Astrocyte of the spinal cord (primary cell): Measurements from ENCODE around the gene ZNF648.

Source experiments
- DNase-seq: peaks from one replicate; pipeline ENCODE4 v3.0.0; 2011; ENCODE audit warnings: low read depth, low spot score
- H3K4me3 ChIP-seq: 2 replicates; pipeline ENCODE4 v1.5.1; 2011; ENCODE audit warnings: low read depth, mild to moderate bottlenecking, low read length, moderate library complexity
- in situ Hi-C: cut with HindIII; loops from 2 replicates; pipeline ENCODE4 v1.10.0; 2017; ENCODE audit warnings: low sequenced_read_pairs
- TF ChIP-seq, protein P1 (sequence below): IDR thresholded peaks from 2 replicates; pipeline ENCODE4 v1.5.1; 2012; ENCODE audit warnings: low read depth, mild to moderate bottlenecking, low read length, inconsistent platforms

ZNF648 gene, protein sequence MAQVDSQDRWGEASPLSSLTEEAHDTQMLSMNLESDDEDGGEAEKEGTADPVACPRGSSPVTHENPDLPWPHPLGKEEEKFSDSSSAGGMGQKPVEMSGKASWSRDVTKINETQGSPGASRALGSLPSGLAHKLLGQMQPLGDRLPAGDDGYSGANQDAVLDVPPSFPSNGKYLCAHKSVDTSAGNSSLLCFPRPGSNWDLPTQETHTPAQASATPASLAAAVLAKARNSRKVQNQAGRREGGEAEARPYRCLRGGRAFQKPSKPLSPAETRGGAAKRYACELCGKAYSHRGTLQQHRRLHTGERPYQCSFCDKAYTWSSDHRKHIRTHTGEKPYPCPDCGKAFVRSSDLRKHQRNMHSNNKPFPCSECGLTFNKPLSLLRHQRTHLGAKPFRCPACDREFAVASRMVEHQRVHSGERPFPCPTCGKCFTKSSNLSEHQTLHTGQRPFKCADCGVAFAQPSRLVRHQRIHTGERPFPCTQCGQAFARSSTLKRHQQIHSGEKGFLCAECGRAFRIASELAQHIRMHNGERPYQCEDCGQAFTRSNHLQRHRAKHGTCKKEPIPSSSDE

DNA sequence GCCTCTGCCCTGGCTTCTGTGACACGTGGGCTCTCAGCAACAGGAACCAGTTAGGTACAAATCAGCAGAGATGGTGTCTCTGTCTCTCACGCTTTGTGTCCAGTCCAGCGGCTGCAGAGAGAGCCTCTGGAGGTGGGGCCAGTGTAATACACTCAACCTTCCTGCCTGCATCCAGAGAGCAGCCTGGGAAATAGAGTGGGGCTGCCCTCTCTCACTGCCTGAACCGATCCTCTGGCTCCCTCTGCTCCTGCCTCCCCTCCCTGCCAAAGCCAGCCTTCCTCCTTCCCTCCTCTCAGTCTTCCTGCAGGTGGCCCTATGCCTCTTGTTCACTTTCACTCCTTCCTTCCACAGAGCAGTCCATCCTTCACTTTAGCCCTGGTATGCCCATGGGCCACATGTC lies at the start of gene ZNF648:
ZNF648 (minus strand) TSS at position 119 of the 400 bp plus-strand sequence. CDS start 3,702 bp downstream, outside the sequence.
- H3K4me3 ChIP-seq, result no peak within 1 kb of the TSS
- in situ Hi-C loops, result no loop called here
- TF ChIP-seq, protein P1, sequence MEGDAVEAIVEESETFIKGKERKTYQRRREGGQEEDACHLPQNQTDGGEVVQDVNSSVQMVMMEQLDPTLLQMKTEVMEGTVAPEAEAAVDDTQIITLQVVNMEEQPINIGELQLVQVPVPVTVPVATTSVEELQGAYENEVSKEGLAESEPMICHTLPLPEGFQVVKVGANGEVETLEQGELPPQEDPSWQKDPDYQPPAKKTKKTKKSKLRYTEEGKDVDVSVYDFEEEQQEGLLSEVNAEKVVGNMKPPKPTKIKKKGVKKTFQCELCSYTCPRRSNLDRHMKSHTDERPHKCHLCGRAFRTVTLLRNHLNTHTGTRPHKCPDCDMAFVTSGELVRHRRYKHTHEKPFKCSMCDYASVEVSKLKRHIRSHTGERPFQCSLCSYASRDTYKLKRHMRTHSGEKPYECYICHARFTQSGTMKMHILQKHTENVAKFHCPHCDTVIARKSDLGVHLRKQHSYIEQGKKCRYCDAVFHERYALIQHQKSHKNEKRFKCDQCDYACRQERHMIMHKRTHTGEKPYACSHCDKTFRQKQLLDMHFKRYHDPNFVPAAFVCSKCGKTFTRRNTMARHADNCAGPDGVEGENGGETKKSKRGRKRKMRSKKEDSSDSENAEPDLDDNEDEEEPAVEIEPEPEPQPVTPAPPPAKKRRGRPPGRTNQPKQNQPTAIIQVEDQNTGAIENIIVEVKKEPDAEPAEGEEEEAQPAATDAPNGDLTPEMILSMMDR, result no peak
- DNase-seq, result no peak

DNA sequence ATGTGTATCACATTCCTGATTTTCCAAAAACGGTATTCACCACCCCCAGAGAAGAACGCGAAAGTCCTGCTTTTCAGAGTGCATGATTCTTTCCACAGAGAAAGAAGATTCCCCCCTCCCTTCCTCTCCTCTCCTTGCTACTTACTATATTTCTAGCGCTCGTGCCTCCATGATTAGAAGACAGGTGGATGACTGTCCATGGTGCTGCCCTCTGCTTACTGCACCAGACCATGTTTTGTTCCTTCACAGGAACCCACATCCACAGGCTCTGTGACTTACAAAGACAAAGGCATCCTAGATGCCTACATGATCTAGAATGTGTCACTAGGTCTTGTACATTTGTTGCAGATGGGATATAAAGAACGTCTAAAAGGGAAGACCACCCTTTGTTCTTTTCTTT lies 49.1 kb upstream of the ZNF648 start:
- no peak for DNase-seq
- in situ Hi-C loops, result no loop called here
- H3K4me3 ChIP-seq, result no peak overlapping the region
- TF ChIP-seq, protein P1, result no peak

DNA sequence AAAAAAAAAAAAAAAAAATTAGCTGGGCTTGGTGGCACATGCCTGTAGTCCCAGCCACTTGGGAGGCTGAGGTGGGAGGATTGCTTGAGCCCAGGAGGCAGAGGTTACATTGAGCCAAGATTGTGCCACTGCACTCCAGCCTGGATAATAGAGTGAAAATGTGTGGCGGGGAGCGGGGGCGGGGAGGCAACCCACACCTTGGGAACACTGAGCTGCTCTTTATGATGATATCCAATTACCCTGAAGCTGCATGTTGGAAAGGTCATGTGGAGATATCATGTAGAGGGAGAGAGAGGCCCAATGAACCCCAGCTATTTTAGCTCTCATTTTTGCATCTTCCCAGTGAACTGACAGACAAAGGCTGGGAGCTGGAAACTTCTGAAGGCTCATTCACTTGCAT lies 48.3 kb upstream of the ZNF648 start:
- in situ Hi-C loops, result no loop called here
- no peak for DNase-seq
- TF ChIP-seq, protein P1, result no peak
- H3K4me3 ChIP-seq, result no peak overlapping the region

DNA sequence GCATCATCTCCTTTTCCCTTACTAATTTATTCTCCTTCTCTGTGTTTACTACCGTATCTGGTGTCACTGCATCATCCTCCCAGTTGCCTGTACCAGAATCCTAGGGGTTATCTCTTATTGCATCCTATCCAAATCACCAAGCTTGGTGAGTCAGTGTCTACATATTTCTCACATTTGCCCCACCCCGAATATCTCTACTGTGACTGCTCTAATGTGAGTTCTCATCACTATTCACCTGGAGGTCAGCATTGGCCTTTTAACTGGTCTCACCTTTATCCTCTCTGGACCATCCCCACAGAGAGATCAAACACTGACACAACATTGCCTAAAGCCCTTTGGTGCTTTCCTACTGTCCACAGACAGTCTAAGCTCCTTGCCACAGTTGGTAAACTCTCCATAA lies 45.7 kb upstream of the ZNF648 start:
- no peak for DNase-seq
- H3K4me3 ChIP-seq, result no peak overlapping the region
- in situ Hi-C loops, result no loop called here
- TF ChIP-seq, protein P1, result no peak

DNA sequence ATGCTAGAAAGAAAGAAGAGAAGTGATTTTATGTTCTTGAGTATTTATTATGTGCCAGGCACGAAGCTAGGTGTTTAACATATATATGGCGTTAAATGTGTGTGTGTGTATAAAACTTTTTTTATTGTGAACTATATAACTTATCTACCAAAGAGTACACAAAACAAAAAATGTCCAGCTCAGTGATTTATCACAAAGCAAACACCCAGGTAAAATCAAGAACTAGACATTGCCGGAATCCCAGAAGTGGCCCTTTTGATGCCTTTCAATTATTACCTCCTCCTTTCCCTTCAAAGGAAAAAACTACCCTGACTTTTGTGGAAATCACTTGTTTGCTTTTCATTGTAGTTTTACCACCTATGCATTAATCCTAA lies 40.5 kb upstream of the ZNF648 start:
- H3K4me3 ChIP-seq, result no peak overlapping the region
- no peak for DNase-seq
- in situ Hi-C loops, result no loop called here
- TF ChIP-seq, protein P1, result no peak

DNA sequence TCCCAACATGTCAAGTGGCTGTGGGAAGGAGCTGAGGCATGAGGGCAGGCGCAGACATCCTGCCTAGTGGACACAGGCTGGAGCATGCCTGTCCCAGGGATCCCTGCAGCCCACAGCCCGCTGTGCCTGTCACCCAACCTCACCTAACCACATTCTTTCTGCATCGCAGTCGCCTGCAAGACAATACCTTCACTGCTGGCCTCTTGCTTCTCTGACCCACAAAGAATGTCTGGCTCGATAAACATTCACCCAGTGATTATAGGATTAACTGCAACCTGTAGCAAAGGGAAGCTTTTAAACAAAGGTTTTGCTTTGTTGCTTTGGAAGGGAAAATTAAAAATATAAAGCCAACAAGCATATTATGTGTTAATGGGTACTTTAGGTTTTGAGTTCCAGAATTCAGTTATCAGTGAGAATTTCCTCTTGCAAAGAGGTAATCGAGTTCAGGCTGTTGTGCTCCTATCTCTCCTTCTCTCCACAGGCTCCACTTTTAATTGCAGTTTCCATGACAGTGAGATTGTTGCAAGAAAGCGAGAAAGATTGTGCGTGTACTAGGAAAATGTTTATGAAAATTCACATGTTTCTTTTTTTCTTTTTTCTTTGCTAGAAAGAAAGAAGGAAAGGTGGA lies 40.0 kb upstream of the ZNF648 start:
- in situ Hi-C loops, result no loop called here

More for the DNA sequence above, 40.0 kb upstream of the ZNF648 start:
- no peak for DNase-seq
- TF ChIP-seq, protein P1, result no peak
- no peak overlapping the region for H3K4me3 ChIP-seq
